Measurements from ENCODE around the gene NOP9. TPM values are rescaled to one million over a fixed set of nuclear protein-coding genes. Genes with fewer than 3 reads are reported as not detected.

NOP9 gene
- total and polyA plus RNA-seq, 2 donors = 7.9 to 14.9 TPM

GRCh38 chr14:24334431-24335291, 35.0 kb downstream of the NOP9 start, which contains the start of gene ADCY4:
Gene ADCY4, minus strand, starts transcription at chr14:24335071. Its CDS starts 419 bp downstream, at chr14:24334652.
- peak within 1 kb of the TSS in 1 of 2 donors; percentile 31 for H3K27ac ChIP-seq (ENCODE audit: low read depth in 1 of 2, low read length in 1 of 2)
- H3K4me1 ChIP-seq (ENCODE audit: control insufficient read depth in 2 of 2, insufficient read depth in 2 of 2, low read length in 2 of 2) = peaks cover 15 to 43% of the 10 kb centered on the region in 2 donors
- peak within 1 kb of the TSS in 1 of 2 donors; percentile 23 for H3K4me3 ChIP-seq (ENCODE audit: low read length in 2 of 2)
- H3K36me3 ChIP-seq (ENCODE audit: control insufficient read depth in 2 of 2, insufficient read depth in 2 of 2, low read length in 1 of 2) = peaks cover 0 to 13% of the 10 kb centered on the region in 2 donors
- 7% methylated on average over 65 of the region's 65 CpGs for WGBS
- peaks cover 0 to 8% of the 10 kb centered on the region in 2 donors for H3K9me3 ChIP-seq (ENCODE audit: control insufficient read depth in 2 of 2, insufficient read depth in 1 of 2, low read length in 1 of 2)
- peaks cover 61 to 99% of the 10 kb centered on the region in 2 donors for H3K27me3 ChIP-seq (ENCODE audit: control insufficient read depth in 2 of 2, insufficient read depth in 1 of 2, low read length in 1 of 2)
- peak in 1 of 9 donors; percentile 35 for DNase-seq (ENCODE audit: low read depth in 6 of 9, low spot score in 9 of 9)

GRCh38 chr14:24335461-24336171, 36.0 kb downstream of the NOP9 start:
- peaks cover 15 to 50% of the 10 kb centered on the region in 2 donors for H3K4me1 ChIP-seq (ENCODE audit: control insufficient read depth in 2 of 2, insufficient read depth in 2 of 2, low read length in 2 of 2)
- peaks cover 0 to 13% of the 10 kb centered on the region in 2 donors for H3K36me3 ChIP-seq (ENCODE audit: control insufficient read depth in 2 of 2, insufficient read depth in 2 of 2, low read length in 1 of 2)
- H3K9me3 ChIP-seq (ENCODE audit: control insufficient read depth in 2 of 2, insufficient read depth in 1 of 2, low read length in 1 of 2) = peaks cover 0 to 8% of the 10 kb centered on the region in 2 donors
- H3K4me3 ChIP-seq (ENCODE audit: low read length in 2 of 2) = no peak overlapping the region
- no peak for DNase-seq (ENCODE audit: low read depth in 6 of 9, low spot score in 9 of 9)
- 82% methylated on average over 12 of the region's 12 CpGs for WGBS
- H3K27me3 ChIP-seq (ENCODE audit: control insufficient read depth in 2 of 2, insufficient read depth in 1 of 2, low read length in 1 of 2) = peaks cover 57 to 96% of the 10 kb centered on the region in 2 donors
- no peak overlapping the region for H3K27ac ChIP-seq (ENCODE audit: low read depth in 1 of 2, low read length in 1 of 2)

- H3K36me3 ChIP-seq (ENCODE audit: control insufficient read depth in 2 of 2, insufficient read depth in 2 of 2, low read length in 1 of 2) = peaks cover 0 to 13% of the 10 kb centered on the region in 2 donors
- H3K27me3 ChIP-seq (ENCODE audit: control insufficient read depth in 2 of 2, insufficient read depth in 1 of 2, low read length in 1 of 2) = peaks cover 46 to 87% of the 10 kb centered on the region in 2 donors
- H3K27ac ChIP-seq (ENCODE audit: low read depth in 1 of 2, low read length in 1 of 2) = no peak overlapping the region
- no peak overlapping the region for H3K4me3 ChIP-seq (ENCODE audit: low read length in 2 of 2)
- DNase-seq (ENCODE audit: low read depth in 6 of 9, low spot score in 9 of 9) = no peak
- peaks cover 11 to 43% of the 10 kb centered on the region in 2 donors for H3K4me1 ChIP-seq (ENCODE audit: control insufficient read depth in 2 of 2, insufficient read depth in 2 of 2, low read length in 2 of 2)
- 97% methylated on average over 7 of the region's 7 CpGs for WGBS
- H3K9me3 ChIP-seq (ENCODE audit: control insufficient read depth in 2 of 2, insufficient read depth in 1 of 2, low read length in 1 of 2) = peaks cover 0 to 8% of the 10 kb centered on the region in 2 donors
These were observed 37.6 kb downstream of the NOP9 start for GRCh38 chr14:24337144-24337823.

GRCh38 chr14:24337824-24338175, 38.1 kb downstream of the NOP9 start:
- H3K36me3 ChIP-seq (ENCODE audit: control insufficient read depth in 2 of 2, insufficient read depth in 2 of 2, low read length in 1 of 2) = peaks cover 0 to 13% of the 10 kb centered on the region in 2 donors
- peaks cover 41 to 84% of the 10 kb centered on the region in 2 donors for H3K27me3 ChIP-seq (ENCODE audit: control insufficient read depth in 2 of 2, insufficient read depth in 1 of 2, low read length in 1 of 2)
- H3K9me3 ChIP-seq (ENCODE audit: control insufficient read depth in 2 of 2, insufficient read depth in 1 of 2, low read length in 1 of 2) = peaks cover 0 to 8% of the 10 kb centered on the region in 2 donors
- H3K27ac ChIP-seq (ENCODE audit: low read depth in 1 of 2, low read length in 1 of 2) = no peak overlapping the region
- H3K4me1 ChIP-seq (ENCODE audit: control insufficient read depth in 2 of 2, insufficient read depth in 2 of 2, low read length in 2 of 2) = peaks cover 11 to 37% of the 10 kb centered on the region in 2 donors
- no peak for DNase-seq (ENCODE audit: low read depth in 6 of 9, low spot score in 9 of 9)
- no peak overlapping the region for H3K4me3 ChIP-seq (ENCODE audit: low read length in 2 of 2)
- 97% methylated on average over 8 of the region's 8 CpGs for WGBS

GRCh38 chr14:24338843-24339242, 39.2 kb downstream of the NOP9 start:
- Histone ChIP-seq H3K4me1 (ENCODE audit: control insufficient read depth in 2 of 2, insufficient read depth in 2 of 2, low read length in 2 of 2) (peaks cover 9 to 29% of the 10 kb centered on the region in 2 donors), H3K27ac (ENCODE audit: low read depth in 1 of 2, low read length in 1 of 2) (no peak overlapping the region), H3K27me3 (ENCODE audit: control insufficient read depth in 2 of 2, insufficient read depth in 1 of 2, low read length in 1 of 2) (peaks cover 32 to 75% of the 10 kb centered on the region in 2 donors), H3K9me3 (ENCODE audit: control insufficient read depth in 2 of 2, insufficient read depth in 1 of 2, low read length in 1 of 2) (peaks cover 0 to 8% of the 10 kb centered on the region in 2 donors), H3K36me3 (ENCODE audit: control insufficient read depth in 2 of 2, insufficient read depth in 2 of 2, low read length in 1 of 2) (peaks cover 0 to 13% of the 10 kb centered on the region in 2 donors), H3K4me3 (ENCODE audit: low read length in 2 of 2) (peak overlapping the region; percentile 62 to 76)
- no peak for DNase-seq (ENCODE audit: low read depth in 6 of 9, low spot score in 9 of 9)
- 91% methylated on average over 14 of the region's 14 CpGs for WGBS

- Histone ChIP-seq H3K36me3 (ENCODE audit: control insufficient read depth in 2 of 2, insufficient read depth in 2 of 2, low read length in 1 of 2) (peaks cover 0 to 13% of the 10 kb centered on the region in 2 donors), H3K27me3 (ENCODE audit: control insufficient read depth in 2 of 2, insufficient read depth in 1 of 2, low read length in 1 of 2) (peaks cover 25 to 72% of the 10 kb centered on the region in 2 donors), H3K9me3 (ENCODE audit: control insufficient read depth in 2 of 2, insufficient read depth in 1 of 2, low read length in 1 of 2) (peaks cover 0 to 5% of the 10 kb centered on the region in 2 donors), H3K4me3 (ENCODE audit: low read length in 2 of 2) (peak within 1 kb of the TSS; percentile 62 to 76), H3K4me1 (ENCODE audit: control insufficient read depth in 2 of 2, insufficient read depth in 2 of 2, low read length in 2 of 2) (peaks cover 6 to 22% of the 10 kb centered on the region in 2 donors), H3K27ac (ENCODE audit: low read depth in 1 of 2, low read length in 1 of 2) (peak within 1 kb of the TSS in 1 of 2 donors; percentile 22)
- peak; percentile 42 to 87 (median 59) for DNase-seq (ENCODE audit: low read depth in 6 of 9, low spot score in 9 of 9)
- WGBS = 6% methylated on average over 51 of the region's 51 CpGs
These were observed 39.9 kb downstream of the NOP9 start, which contains the start of gene RIPK3 for GRCh38 chr14:24339284-24340151. Gene RIPK3, minus strand, starts transcription at chr14:24339991. Its CDS starts 165 bp downstream, at chr14:24339826.

- no peak overlapping the region for H3K27ac ChIP-seq (ENCODE audit: low read depth in 1 of 2, low read length in 1 of 2)
- H3K4me3 ChIP-seq (ENCODE audit: low read length in 2 of 2) = no peak overlapping the region
- peaks cover 4 to 16% of the 10 kb centered on the region in 2 donors for H3K4me1 ChIP-seq (ENCODE audit: control insufficient read depth in 2 of 2, insufficient read depth in 2 of 2, low read length in 2 of 2)
- peaks cover 14 to 65% of the 10 kb centered on the region in 2 donors for H3K27me3 ChIP-seq (ENCODE audit: control insufficient read depth in 2 of 2, insufficient read depth in 1 of 2, low read length in 1 of 2)
- no peak for DNase-seq (ENCODE audit: low read depth in 6 of 9, low spot score in 9 of 9)
- H3K36me3 ChIP-seq (ENCODE audit: control insufficient read depth in 2 of 2, insufficient read depth in 2 of 2, low read length in 1 of 2) = peaks cover 0 to 13% of the 10 kb centered on the region in 2 donors
- WGBS = 100% methylated on average over 1 of the region's 1 CpG
- no peaks in the 10 kb centered on the region for H3K9me3 ChIP-seq (ENCODE audit: control insufficient read depth in 2 of 2, insufficient read depth in 1 of 2, low read length in 1 of 2)
These were observed 41.0 kb downstream of the NOP9 start for GRCh38 chr14:24340606-24341005.

- peaks cover 3 to 49% of the 10 kb centered on the region in 2 donors for H3K27me3 ChIP-seq (ENCODE audit: control insufficient read depth in 2 of 2, insufficient read depth in 1 of 2, low read length in 1 of 2)
- H3K4me3 ChIP-seq (ENCODE audit: low read length in 2 of 2) = no peak overlapping the region
- 99% methylated on average over 4 of the region's 4 CpGs for WGBS
- no peaks in the 10 kb centered on the region for H3K9me3 ChIP-seq (ENCODE audit: control insufficient read depth in 2 of 2, insufficient read depth in 1 of 2, low read length in 1 of 2)
- H3K27ac ChIP-seq (ENCODE audit: low read depth in 1 of 2, low read length in 1 of 2) = no peak overlapping the region
- H3K36me3 ChIP-seq (ENCODE audit: control insufficient read depth in 2 of 2, insufficient read depth in 2 of 2, low read length in 1 of 2) = no peaks in the 10 kb centered on the region
- peaks cover 4 to 14% of the 10 kb centered on the region in 2 donors for H3K4me1 ChIP-seq (ENCODE audit: control insufficient read depth in 2 of 2, insufficient read depth in 2 of 2, low read length in 2 of 2)
- no peak for DNase-seq (ENCODE audit: low read depth in 6 of 9, low spot score in 9 of 9)
These were observed 43.2 kb downstream of the NOP9 start for GRCh38 chr14:24342889-24343288.
